Activated gamma-delta T cell (primary cell): Measurements from ENCODE around the gene MAML2.

ENCODE experiments used
- DNase-seq: peaks from one replicate; lab custom pipeline; 2025; lab: John Stamatoyannopoulos, UW

Gene MAML2

GRCh38 chr11:96101146-96101545 lies 241.8 kb downstream of the MAML2 start:
- no peak for DNase-seq

GRCh38 chr11:96098511-96099241 lies 244.3 kb downstream of the MAML2 start:
- DNase-seq = no peak

GRCh38 chr11:96097844-96098421 lies 245.1 kb downstream of the MAML2 start:
- DNase-seq = no peak

- no peak for DNase-seq
Measured at GRCh38 chr11:96096360-96096759, 246.6 kb downstream of the MAML2 start.

GRCh38 chr11:96095884-96096303 lies 247.1 kb downstream of the MAML2 start:
- no peak for DNase-seq

GRCh38 chr11:96094156-96094555 lies 248.8 kb downstream of the MAML2 start:
- no peak for DNase-seq

- DNase-seq = no peak
Measured at GRCh38 chr11:96092511-96092910, 250.5 kb downstream of the MAML2 start.

- DNase-seq = no peak
Measured at GRCh38 chr11:96091476-96091875, 251.5 kb downstream of the MAML2 start.

GRCh38 chr11:96090711-96091110 lies 252.3 kb downstream of the MAML2 start:
- no peak for DNase-seq

- no peak for DNase-seq
Measured at GRCh38 chr11:96088914-96089313, 254.1 kb downstream of the MAML2 start.

GRCh38 chr11:96086111-96086510 lies 256.9 kb downstream of the MAML2 start:
- no peak for DNase-seq

- DNase-seq = no peak
Measured at GRCh38 chr11:96085319-96085930, 257.6 kb downstream of the MAML2 start.

- no peak for DNase-seq
Measured at GRCh38 chr11:96084610-96085318, 258.2 kb downstream of the MAML2 start.

- DNase-seq = no peak
Measured at GRCh38 chr11:96082936-96083335, 260.1 kb downstream of the MAML2 start.

- no peak for DNase-seq
Measured at GRCh38 chr11:96082002-96082899, 260.7 kb downstream of the MAML2 start.

GRCh38 chr11:96081561-96081960 lies 261.4 kb downstream of the MAML2 start:
- no peak for DNase-seq

GRCh38 chr11:96079691-96080090 lies 263.3 kb downstream of the MAML2 start:
- no peak for DNase-seq

- no peak for DNase-seq
Measured at GRCh38 chr11:96075532-96075959, 267.4 kb downstream of the MAML2 start.

- no peak for DNase-seq
Measured at GRCh38 chr11:96074551-96075310, 268.3 kb downstream of the MAML2 start.

GRCh38 chr11:96073536-96073935 lies 269.5 kb downstream of the MAML2 start:
- DNase-seq = no peak

GRCh38 chr11:96072592-96072991 lies 270.4 kb downstream of the MAML2 start:
- no peak for DNase-seq
